K562 treated with DMSO at 1 percent for 48 hours (cell line): ENCODE measurements around the gene PCDHGA7. TPM values are rescaled to one million over a fixed set of nuclear protein-coding genes. Genes with fewer than 3 reads are reported as not detected.

Experiments used
- total RNA-seq: library from RNA; unstranded; fragments of 300-600 nt; gene quantifications from 2 replicates; pipeline ENCODE4 v1.2.3, GENCODE V29; 2022; ENCODE audit warnings: low replicate concordance; ENCODE audit errors: extremely low read depth

Gene PCDHGA7
- total RNA-seq: not detected in 2 replicates

GRCh38 chr5:141382469-141383294 is at the start of gene PCDHGA7:
Gene PCDHGA7 (plus strand): TSS chr5:141382742. CDS start chr5:141382900, 158 bp downstream.

GRCh38 chr5:141338538-141339306 is 43.8 kb upstream of the PCDHGA7 start, which contains the start of gene PCDHGA2:
Gene PCDHGA2 (plus strand): TSS chr5:141338760.

GRCh38 chr5:141343242-141343952 is 39.1 kb upstream of the PCDHGA7 start, which contains the start of gene PCDHGA3:
Gene PCDHGA3 (plus strand): TSS chr5:141343829. CDS start chr5:141344034, 205 bp downstream.

GRCh38 chr5:141349917-141350619 is 32.5 kb upstream of the PCDHGA7 start, which contains the start of gene PCDHGB1:
Gene PCDHGB1 (plus strand): TSS chr5:141350099. CDS start chr5:141350261, 162 bp downstream.

DNA sequence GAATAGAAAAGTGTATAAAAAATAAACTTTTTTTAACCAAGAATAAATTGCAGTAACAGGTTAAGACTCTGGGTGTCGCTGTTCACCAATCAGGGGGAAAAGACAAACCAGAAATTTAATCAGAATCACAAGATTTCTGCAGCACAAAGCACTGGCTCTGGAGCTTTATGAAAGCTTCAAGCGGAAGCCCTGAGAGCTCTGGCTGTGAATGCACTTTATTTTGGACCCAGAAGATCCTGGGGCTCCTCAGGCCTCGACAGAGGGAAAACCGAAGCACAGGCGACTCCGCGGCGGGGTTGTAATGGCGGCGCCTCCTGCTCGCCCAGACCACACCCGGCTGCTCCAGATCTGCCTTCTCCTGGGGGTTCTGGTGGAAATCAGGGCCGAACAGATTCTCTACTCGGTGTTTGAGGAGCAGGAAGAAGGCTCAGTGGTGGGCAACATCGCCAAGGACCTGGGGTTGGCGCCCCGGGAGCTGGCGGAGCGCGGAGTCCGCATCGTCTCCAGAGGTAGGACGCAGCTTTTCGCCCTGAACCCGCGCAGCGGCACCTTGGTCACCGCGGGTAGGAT is 27.6 kb upstream of the PCDHGA7 start, which contains the start of gene PCDHGA4:
TSS of gene PCDHGA4 (plus strand) at position 122 of the 570 bp plus-strand sequence. CDS start at position 209, 87 bp downstream.

GRCh38 chr5:141359790-141360426 is 22.6 kb upstream of the PCDHGA7 start, which contains the start of gene PCDHGB2:
Gene PCDHGB2 (plus strand): TSS chr5:141359994. CDS start chr5:141360136, 142 bp downstream.

GRCh38 chr5:141363952-141364660 is 18.4 kb upstream of the PCDHGA7 start, which contains the start of gene PCDHGA5:
Gene PCDHGA5 (plus strand): TSS chr5:141364162. CDS start chr5:141364331, 169 bp downstream.

DNA sequence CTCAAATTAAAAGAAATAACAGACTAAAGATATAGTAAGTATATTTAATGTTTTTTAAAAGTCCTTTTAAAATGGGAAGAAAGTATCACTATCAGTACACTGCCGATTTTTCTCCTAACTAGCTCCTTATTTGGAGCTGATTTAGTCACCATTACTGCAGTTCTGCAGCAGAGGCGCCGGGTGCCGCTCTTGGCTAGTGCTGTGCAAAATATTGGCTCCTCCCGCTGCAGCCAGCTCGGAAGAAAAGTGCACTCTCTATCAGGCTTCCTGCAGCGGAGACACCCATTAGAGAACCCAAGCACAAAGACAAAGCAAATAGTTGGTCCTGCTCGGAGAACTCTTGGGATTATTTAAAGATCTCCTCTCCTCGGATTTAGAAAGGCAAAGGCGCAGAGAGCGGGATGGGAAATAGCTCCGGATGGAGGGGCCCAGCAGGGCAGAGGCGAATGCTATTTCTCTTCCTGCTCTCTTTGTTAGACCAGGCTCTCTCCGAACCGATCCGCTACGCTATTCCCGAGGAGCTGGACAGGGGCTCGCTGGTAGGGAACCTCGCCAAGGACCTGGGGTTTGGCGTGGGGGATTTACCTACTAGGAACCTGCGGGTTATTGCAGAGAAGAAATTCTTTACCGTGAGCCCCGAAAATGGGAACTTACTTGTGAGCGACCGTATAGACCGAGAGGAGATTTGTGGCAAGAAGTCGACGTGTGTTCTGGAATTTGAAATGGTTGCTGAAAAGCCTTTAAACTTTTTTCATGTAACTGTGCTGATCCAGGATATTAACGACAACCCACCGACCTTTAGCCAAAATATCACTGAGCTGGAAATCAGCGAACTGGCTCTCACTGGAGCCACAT is 12.3 kb upstream of the PCDHGA7 start, which contains the start of gene PCDHGB3:
TSS of gene PCDHGB3 (plus strand) at position 249 of the 855 bp plus-strand sequence. CDS start at position 402, 153 bp downstream.

DNA sequence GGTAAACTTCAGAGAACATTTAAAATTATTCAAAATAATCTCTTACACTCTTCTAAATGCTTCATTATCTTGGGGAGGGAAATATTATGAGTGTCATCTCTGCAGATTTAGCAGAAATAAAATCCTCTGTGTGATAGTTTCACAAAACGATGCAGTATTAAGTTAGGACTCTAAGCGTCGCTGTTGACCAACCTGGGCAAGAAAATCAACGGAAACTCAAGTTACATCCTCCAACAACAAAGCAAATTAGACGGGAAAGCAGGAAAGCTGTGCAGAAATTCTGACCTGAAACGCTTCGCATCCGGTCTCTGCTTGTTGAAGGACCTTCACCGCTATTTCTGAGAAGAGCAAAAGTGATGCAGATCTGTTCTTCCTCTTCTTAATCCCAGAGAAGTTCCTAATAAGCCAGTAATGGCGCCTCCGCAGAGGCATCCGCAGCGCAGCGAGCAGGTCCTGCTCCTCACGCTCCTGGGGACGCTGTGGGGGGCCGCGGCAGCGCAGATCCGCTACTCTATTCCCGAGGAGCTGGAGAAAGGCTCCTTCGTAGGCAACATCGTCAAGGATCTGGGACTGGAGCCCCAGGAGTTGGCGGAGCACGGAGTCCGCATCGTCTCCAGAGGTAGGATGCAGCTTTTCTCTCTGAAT is 8.7 kb upstream of the PCDHGA7 start, which contains the start of gene PCDHGA6:
TSS of gene PCDHGA6 (plus strand) at position 219 of the 645 bp plus-strand sequence. CDS start at position 412, 193 bp downstream.

GRCh38 chr5:141387557-141388311 is 5.2 kb downstream of the PCDHGA7 start, which contains the start of gene PCDHGB4:
Gene PCDHGB4 (plus strand): TSS chr5:141387698. CDS start chr5:141387885, 187 bp downstream.

GRCh38 chr5:141392429-141393198 is 10.1 kb downstream of the PCDHGA7 start, which contains the start of gene PCDHGA8:
Gene PCDHGA8 (plus strand): TSS chr5:141392633. CDS start chr5:141392814, 181 bp downstream.

GRCh38 chr5:141397756-141398551 is 15.4 kb downstream of the PCDHGA7 start, which contains the start of gene PCDHGB5:
Gene PCDHGB5 (plus strand): TSS chr5:141397947. CDS start chr5:141398128, 181 bp downstream.

GRCh38 chr5:141402553-141403243 is 20.2 kb downstream of the PCDHGA7 start, which contains the start of gene PCDHGA9:
Gene PCDHGA9 (plus strand): TSS chr5:141402778. CDS start chr5:141402953, 175 bp downstream.

GRCh38 chr5:141407790-141408505 is 25.4 kb downstream of the PCDHGA7 start, which contains the start of gene PCDHGB6:
Gene PCDHGB6 (plus strand): TSS chr5:141408021. CDS start chr5:141408203, 182 bp downstream.

